Activated CD4-positive, alpha-beta memory T cell treated with anti-CD3 and anti-CD28 coated beads for 36 hours (primary cell): Measurements from ENCODE around the gene RALGAPB. TPM values are rescaled to one million over a fixed set of nuclear protein-coding genes. Genes with fewer than 3 reads are reported as not detected.
"Not testable (repeated sequence)": the region's sequence is repeated elsewhere in the genome, so short reads cannot be mapped to it uniquely, and the experiment has no call there.

Experiments
- CTCF ChIA-PET: fragments of 350-600 bp; sonication (Branson Sonifier 250); formaldehyde crosslinking; loops from one replicate; lab custom pipeline; 2021; ENCODE audit warnings: antibody characterized with exemption, inconsistent platforms; lab: Charles Lee
- POLR2A ChIA-PET: fragments of 350-600 bp; sonication (Branson Sonifier 250); formaldehyde crosslinking; loops from one replicate; lab custom pipeline; 2021; ENCODE audit warnings: antibody characterized with exemption; lab: Charles Lee
- DNase-seq: peaks from one replicate; pipeline ENCODE4 v3.0.0-alpha.2; 2020
- H3K27ac Mint-ChIP-seq: one replicate; pipeline ENCODE4 v1.8.0; 2021; ENCODE audit warnings: mixed read lengths
- H3K27me3 Mint-ChIP-seq: one replicate; pipeline ENCODE4 v1.8.0; 2021; ENCODE audit warnings: mixed read lengths
- H3K36me3 Mint-ChIP-seq: one replicate; pipeline ENCODE4 v1.8.0; 2021; ENCODE audit warnings: mixed read lengths
- H3K4me1 Mint-ChIP-seq: one replicate; pipeline ENCODE4 v1.8.0; 2021; ENCODE audit warnings: low read depth, mixed read lengths
- H3K4me3 Mint-ChIP-seq: one replicate; pipeline ENCODE4 v1.8.0; 2021; ENCODE audit warnings: mild to moderate bottlenecking, mixed read lengths
- H3K9me3 Mint-ChIP-seq: one replicate; pipeline ENCODE4 v1.8.0; 2021; ENCODE audit warnings: mixed read lengths
- intact Hi-C: fragments of 100-400 bp; cut with micrococcal nuclease; formaldehyde crosslinking; loops from one replicate; pipeline ENCODE4 v1.15.1; 2023
- total RNA-seq, 2 experiments: library from RNA; stranded (reverse); gene quantifications; one replicate each; pipeline ENCODE4 v1.2.3, GENCODE V29; 2021

RALGAPB gene
- total RNA-seq, 2 experiments from 2014 or later = 25.7 to 25.8 TPM

DNA sequence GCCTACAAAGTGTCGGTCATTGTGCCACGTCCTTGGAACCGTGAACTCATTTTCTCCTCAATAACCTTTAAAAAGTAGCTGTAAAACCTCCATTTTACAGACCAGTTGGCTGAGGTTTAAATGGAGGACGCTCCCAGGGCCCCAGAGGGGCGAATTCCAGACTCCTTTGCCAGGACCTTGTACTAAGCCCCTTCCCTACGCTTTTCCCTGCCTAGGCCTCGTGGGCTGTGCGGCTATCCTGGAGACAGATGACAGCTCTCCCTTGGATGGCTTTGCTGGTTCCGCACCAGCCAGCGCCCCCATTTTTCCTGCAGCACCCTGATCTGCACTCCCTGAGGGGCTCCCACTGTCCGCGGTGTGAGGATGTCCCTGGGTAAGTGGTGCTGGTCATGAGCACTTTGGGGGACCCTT lies 25.4 kb upstream of the RALGAPB start:
- H3K36me3 Mint-ChIP-seq = peaks cover 22% of the 10 kb centered on the region
- H3K4me3 Mint-ChIP-seq = peak overlapping the region; percentile 76
- no peak for DNase-seq
- no peaks in the 10 kb centered on the region for H3K27me3 Mint-ChIP-seq
- peak overlapping the region; percentile 52 for H3K27ac Mint-ChIP-seq
- intact Hi-C loops = no loop called here
- H3K4me1 Mint-ChIP-seq = peaks cover 30% of the 10 kb centered on the region
- H3K9me3 Mint-ChIP-seq = no peaks in the 10 kb centered on the region
- CTCF ChIA-PET = interaction anchor here (0.8 to 4.4 kb wide), 5 partner anchors 9 to 30 kb away, joined by 4 to 141 read pairs (median 6); partner anchors contain the start of genes RALGAPB and SNHG17
- POLR2A ChIA-PET = interaction anchor here (1.2 to 6.4 kb wide), 3 partner anchors 9 to 25 kb away, joined by 3 to 100 read pairs (median 4); partner anchors contain the start of genes RALGAPB and SNHG17

DNA sequence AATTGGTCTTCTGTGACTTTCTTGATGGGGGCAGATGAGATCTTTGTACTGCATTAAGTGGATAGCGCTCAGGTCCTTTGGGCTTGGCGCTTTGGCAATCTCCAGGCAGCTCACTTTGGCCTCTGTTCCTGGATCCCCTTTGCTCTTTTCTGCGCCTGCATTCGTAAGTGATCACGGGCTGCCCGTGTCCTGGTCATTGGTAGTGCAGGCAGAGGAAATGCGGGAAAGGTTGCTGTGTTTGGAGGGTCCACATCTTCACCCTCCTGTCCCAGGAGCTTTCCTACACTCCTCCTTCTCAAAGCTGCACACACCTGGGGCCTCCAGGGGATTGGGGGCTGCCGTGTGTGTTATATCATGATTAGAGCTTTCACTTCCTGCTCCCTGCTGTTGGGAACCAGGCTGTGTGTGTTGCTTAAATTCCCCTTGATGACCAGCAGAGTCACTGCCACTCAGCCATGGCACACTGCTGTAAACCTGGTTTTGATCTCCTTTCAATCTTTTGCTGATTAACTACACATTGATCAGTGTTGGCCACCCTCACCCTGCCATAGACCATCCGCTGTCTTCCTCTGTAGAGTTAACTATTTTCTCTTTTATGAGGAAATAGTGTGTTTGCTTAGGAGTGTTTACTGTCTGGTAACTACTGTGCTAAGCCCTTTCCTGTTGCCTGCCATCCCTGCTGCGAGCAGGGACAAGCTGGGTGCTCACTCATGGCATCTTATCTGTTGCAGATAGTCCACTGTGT lies 24.5 kb upstream of the RALGAPB start:
- Mint-ChIP-seq H3K27me3 (no peaks in the 10 kb centered on the region), H3K4me1 (peaks cover 30% of the 10 kb centered on the region), H3K9me3 (no peaks in the 10 kb centered on the region), H3K36me3 (peaks cover 22% of the 10 kb centered on the region), H3K4me3 (peak overlapping the region; percentile 76), H3K27ac (peak overlapping the region; percentile 52)
- intact Hi-C loops = no loop called here
- POLR2A ChIA-PET = interaction anchor here (0.5 to 6.4 kb wide), 3 partner anchors 14 to 24 kb away, joined by 3 to 100 read pairs (median 4); partner anchors contain the start of genes RALGAPB and SNHG17
- CTCF ChIA-PET = interaction anchor here (0.8 to 4.4 kb wide), 4 partner anchors 10 to 23 kb away, joined by 4 to 141 read pairs (median 37); partner anchors contain the start of genes RALGAPB and SNHG17
- no peak for DNase-seq

DNA sequence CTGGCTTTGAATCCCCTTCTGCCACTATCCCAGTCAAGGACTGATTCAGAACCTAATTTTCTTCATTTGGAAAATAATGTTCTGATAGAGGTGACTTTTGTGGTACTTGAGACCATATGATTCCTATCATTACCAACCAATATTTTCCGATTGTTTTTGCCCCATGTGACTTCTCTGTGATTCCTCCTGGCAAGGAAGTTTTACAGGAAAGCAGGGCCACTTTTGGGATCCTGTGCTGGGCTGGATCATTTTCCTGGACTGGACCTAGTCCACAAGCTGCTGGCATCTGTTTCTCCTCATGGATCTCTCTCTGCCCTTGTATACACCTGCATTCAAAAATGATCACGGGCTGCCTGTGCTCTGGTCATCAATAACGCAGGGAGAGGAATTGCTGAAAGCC lies 23.6 kb upstream of the RALGAPB start:
- Mint-ChIP-seq H3K9me3 (no peaks in the 10 kb centered on the region), H3K4me1 (peaks cover 30% of the 10 kb centered on the region), H3K27me3 (no peaks in the 10 kb centered on the region), H3K36me3 (peaks cover 22% of the 10 kb centered on the region), H3K4me3 (no peak overlapping the region), H3K27ac (no peak overlapping the region)
- ChIA-PET CTCF (interaction anchor here (4.0 to 4.4 kb wide), 2 partner anchors 16 to 23 kb away, joined by 68 to 141 read pairs; partner anchors contain the start of genes RALGAPB and SNHG17), POLR2A (interaction anchor here (6.4 kb wide), 1 partner anchor 15 kb away, joined by 100 read pairs; the partner anchor contains the start of gene SNHG17)
- no peak for DNase-seq
- intact Hi-C loops = no loop called here

DNA sequence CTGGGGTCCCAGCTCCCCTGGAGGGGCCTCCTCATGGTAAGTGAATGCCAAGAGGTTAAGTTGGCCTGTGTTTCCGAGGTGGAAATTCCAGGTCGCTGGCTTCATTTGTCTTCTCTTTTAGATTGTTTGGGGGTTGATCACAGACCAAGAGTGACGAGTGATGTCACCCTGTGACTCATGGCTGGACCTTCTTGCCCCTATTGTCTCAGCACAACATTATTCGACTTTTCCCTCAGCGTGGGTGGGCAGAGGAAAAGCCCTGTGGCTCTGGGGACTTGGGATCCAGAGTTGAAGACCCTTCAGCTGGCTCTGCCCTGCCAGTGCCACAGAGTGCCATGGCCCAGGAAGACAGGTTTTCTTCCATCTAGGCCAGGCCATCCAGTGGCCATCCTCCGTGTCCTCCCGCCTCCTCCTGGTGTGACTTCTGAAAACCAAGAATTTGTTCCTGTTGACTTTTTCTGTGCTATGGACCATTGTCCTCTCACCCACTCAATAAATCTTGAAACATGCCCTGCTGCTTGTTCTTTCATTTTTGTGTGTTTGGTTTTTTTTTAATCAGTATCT lies 22.1 kb upstream of the RALGAPB start:
- no peaks in the 10 kb centered on the region for H3K27me3 Mint-ChIP-seq
- CTCF ChIA-PET = interaction anchor here (2.4 kb wide), 1 partner anchor 16 kb away, joined by 8 read pairs; the partner anchor contains the start of gene SNHG17
- POLR2A ChIA-PET = interaction anchor here (6.4 kb wide), 1 partner anchor 17 kb away, joined by 100 read pairs; the partner anchor contains the start of gene SNHG17
- H3K4me3 Mint-ChIP-seq = no peak overlapping the region
- peaks cover 28% of the 10 kb centered on the region for H3K4me1 Mint-ChIP-seq
- H3K36me3 Mint-ChIP-seq = peaks cover 22% of the 10 kb centered on the region
- H3K9me3 Mint-ChIP-seq = no peaks in the 10 kb centered on the region
- no peak overlapping the region for H3K27ac Mint-ChIP-seq
- DNase-seq = no peak
- intact Hi-C loops = no loop called here

DNA sequence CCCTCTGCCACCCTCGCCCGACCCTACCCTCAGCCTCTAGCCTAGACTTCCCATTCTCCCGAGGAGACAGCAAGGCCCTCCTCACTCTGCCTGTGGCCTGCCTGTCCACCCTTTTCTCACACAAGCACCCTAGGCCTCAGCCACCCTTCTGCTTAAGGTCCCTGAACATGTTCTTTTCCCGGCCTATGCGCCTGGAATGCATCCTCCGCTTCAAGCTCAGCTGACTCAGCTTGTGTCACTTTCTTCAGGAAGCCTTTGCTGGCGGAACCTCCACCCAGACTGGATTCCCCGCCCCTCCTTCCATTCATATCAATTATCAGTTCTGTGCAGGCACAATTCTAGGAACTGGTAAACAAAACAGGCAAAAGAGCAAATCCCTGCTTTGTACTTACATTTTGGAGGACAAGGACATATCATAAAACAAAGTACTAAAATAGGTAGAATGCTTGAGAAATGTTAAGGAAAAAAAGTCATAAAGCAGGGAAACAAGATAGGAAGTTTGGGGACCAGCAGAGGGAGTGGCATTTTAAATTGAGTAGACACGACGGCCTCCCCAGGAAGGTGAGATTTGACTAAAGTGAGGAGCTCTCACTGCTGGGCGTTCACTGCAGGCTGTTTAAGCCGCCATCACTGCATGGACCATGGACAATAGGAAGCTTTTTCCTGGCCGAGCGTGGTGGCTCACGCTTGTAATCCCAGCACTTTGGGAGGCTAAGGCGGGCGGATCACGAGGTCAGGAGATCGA lies 19.6 kb upstream of the RALGAPB start:
- ChIA-PET CTCF (interaction anchor here (2.4 kb wide), 1 partner anchor 18 kb away, joined by 8 read pairs; the partner anchor contains the start of gene SNHG17), POLR2A (no interaction called here)
- peaks cover 20% of the 10 kb centered on the region for H3K36me3 Mint-ChIP-seq
- H3K27me3 Mint-ChIP-seq = no peaks in the 10 kb centered on the region
- no peak overlapping the region for H3K4me3 Mint-ChIP-seq
- no peak for DNase-seq
- H3K27ac Mint-ChIP-seq = no peak overlapping the region
- peaks cover 12% of the 10 kb centered on the region for H3K4me1 Mint-ChIP-seq
- H3K9me3 Mint-ChIP-seq = no peaks in the 10 kb centered on the region
- intact Hi-C loops = no loop called here

DNA sequence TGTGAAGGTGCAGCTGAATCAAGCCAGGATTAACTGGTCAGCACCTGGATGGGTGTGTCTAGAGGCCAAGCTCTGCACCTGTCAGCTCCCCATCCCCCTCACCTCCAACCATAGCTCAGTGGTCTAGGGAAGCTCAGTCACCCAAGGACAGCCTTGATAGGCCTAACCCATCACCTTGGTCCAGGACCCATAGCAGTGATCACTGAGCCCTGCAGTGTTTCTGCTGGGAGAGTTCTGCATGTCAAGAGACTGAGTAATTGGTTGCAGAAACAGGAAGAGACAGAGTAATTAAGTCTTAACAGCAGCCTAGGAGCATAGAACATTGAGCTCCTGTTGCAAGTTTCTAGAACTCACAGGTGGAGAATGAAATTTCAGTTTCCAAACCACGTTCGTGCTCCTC lies 18.7 kb upstream of the RALGAPB start:
- Mint-ChIP-seq H3K4me1 (peaks cover 6% of the 10 kb centered on the region), H3K4me3 (no peak overlapping the region), H3K27ac (no peak overlapping the region), H3K27me3 (no peaks in the 10 kb centered on the region), H3K9me3 (no peaks in the 10 kb centered on the region), H3K36me3 (peaks cover 20% of the 10 kb centered on the region)
- ChIA-PET POLR2A (no interaction called here), CTCF (no interaction called here)
- DNase-seq = no peak
- intact Hi-C loops = no loop called here

DNA sequence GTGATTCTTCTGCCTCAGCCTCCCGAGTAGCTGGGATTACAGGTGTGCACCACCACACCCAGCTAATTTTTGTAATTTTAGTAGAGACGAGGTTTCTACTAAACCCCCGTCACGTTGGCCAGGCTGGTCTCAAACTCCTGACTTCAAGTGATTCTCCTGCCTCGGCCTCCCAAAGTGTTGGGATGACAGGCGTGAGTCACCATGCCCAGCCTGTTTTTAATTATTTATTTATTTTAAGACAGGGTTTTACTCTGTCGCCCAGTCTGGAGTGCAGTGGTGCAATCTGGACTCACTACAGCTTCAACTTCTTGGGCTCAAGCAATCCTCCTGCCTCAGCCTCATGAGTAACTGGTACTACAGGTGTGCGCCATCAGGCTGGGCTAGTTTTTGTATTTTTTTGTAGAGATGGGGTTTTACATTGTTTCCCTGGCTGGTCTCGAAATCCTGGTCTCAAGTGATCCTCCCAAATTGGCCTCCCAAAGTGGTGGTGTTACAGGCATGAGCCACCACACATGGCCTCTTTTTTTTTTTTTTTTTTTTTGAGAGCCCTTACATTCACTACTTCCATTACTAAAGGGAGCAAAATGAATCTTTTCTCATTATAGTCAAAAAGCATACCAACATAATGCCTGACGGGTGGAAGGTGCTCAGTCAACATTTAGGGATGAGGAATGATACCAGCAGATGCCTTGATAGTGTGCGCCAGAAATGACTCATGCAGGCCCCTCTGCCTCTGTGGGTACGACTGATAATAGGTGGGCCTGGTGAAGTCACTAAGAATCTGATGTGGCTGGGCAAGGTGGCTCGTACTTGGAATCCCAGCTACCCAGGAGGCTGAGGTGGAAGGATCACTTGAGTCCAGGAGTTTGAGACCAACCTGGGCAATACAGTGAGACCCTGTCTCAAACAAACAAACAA lies 17.8 kb upstream of the RALGAPB start:
- no peak overlapping the region for H3K4me3 Mint-ChIP-seq
- no peak overlapping the region for H3K27ac Mint-ChIP-seq
- intact Hi-C loops = no loop called here
- DNase-seq = no peak
- peaks cover 6% of the 10 kb centered on the region for H3K4me1 Mint-ChIP-seq
- ChIA-PET POLR2A (no interaction called here), CTCF (interaction anchor here (1.0 kb wide), 1 partner anchor 9 kb away, joined by 4 read pairs; no protein-coding TSS in a partner anchor)
- no peaks in the 10 kb centered on the region for H3K9me3 Mint-ChIP-seq
- no peaks in the 10 kb centered on the region for H3K27me3 Mint-ChIP-seq
- H3K36me3 Mint-ChIP-seq = peaks cover 14% of the 10 kb centered on the region

DNA sequence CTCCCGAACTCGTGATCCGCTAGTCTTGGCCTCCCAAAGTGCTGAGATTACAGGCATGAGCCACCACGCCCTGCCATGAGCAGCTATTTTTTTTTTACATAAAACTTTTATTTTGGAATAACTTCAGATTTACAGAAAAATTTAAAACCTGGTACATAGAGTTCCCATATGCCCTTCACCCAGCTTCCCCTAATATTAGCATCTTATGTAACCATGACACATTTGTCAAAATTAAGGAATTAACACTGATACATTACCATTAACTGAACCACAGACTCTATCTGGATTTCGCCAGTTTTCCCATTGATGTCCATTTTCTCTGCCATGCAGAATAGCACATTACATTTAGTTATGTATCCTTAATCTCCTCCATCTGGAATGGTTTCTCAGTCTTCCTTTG lies 14.3 kb upstream of the RALGAPB start:
- POLR2A ChIA-PET = no interaction called here
- Mint-ChIP-seq H3K27me3 (no peaks in the 10 kb centered on the region), H3K9me3 (no peaks in the 10 kb centered on the region), H3K4me1 (no peaks in the 10 kb centered on the region), H3K4me3 (no peak overlapping the region), H3K36me3 (no peaks in the 10 kb centered on the region), H3K27ac (no peak overlapping the region)
- CTCF ChIA-PET = interaction anchor here (1.6 kb wide), 1 partner anchor 23 kb away, joined by 5 read pairs; the partner anchor contains the start of gene SNHG17
- intact Hi-C loops = no loop called here
- DNase-seq = no peak

DNA sequence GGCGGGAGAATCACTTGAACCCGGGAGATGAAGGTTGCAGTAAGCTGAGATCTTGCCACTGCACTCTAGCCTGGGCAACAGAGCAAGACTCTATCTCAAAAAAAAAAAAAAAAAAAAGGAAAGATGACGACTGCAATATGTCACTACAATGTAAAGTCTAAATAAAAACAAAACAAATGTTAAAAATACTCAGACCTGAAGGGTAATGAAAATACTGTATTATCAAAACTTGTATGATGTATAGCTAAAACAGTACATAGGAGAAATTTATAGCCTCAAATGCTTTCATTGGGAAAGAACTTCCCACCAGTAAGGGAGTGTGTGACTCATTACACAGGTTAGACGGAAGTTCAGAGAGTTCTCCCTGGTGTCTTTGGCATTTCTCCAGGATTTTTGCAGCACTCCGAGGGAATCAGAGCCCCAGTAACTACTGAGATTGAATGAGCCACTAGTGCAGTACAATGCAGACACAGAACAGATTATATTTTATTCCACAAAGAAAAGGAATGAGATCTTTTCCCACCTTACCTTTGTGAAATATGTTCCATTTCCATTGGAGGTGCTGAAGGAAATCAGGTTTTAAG lies 12.5 kb upstream of the RALGAPB start:
- intact Hi-C loops = no loop called here
- CTCF ChIA-PET = no interaction called here
- POLR2A ChIA-PET = no interaction called here
- Mint-ChIP-seq H3K4me3 (no peak overlapping the region), H3K36me3 (no peaks in the 10 kb centered on the region), H3K27me3 (no peaks in the 10 kb centered on the region), H3K27ac (no peak overlapping the region), H3K4me1 (no peaks in the 10 kb centered on the region), H3K9me3 (no peaks in the 10 kb centered on the region)
- DNase-seq = no peak

DNA sequence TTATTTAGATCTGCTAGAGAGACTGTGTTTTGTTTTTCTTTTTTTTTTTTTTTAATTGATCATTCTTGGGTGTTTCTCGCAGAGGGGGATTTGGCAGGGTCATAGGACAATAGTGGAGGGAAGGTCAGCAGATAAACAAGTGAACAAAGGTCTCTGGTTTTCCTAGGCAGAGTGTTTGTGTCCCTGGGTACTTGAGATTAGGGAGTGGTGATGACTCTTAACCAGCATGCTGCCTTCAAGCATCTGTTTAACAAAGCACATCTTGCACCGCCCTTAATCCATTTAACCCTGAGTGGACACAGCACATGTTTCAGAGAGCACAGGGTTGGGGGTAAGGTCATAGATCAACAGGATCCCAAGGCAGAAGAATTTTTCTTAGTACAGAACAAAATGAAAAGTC lies 12.0 kb upstream of the RALGAPB start:
- DNase-seq, H3K27me3 Mint-ChIP-seq, H3K4me1 Mint-ChIP-seq, CTCF ChIA-PET, H3K9me3 Mint-ChIP-seq, H3K4me3 Mint-ChIP-seq, H3K27ac Mint-ChIP-seq, POLR2A ChIA-PET, H3K36me3 Mint-ChIP-seq, intact Hi-C loops: not testable (repeated sequence)

DNA sequence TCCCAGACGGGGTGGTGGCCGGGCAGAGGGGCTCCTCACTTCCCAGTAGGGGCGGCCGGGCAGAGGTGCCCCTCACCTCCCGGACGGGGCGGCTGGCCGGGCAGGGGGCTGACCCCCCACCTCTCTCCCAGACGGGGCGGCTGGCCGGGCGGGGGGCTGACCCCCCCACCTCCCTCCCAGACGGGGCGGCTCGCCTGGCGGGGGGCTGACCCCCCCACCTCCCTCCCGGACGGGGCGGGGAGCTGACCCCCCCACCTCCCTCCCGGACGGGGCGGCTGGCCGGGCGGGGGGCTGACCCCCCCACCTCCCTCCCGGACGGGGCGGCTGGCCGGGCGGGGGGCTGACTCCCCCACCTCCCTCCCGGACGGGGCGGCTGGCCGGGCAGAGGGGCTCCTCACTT lies 11.5 kb upstream of the RALGAPB start:
- DNase-seq, H3K27ac Mint-ChIP-seq, CTCF ChIA-PET, H3K27me3 Mint-ChIP-seq, H3K36me3 Mint-ChIP-seq, H3K4me3 Mint-ChIP-seq, POLR2A ChIA-PET, H3K9me3 Mint-ChIP-seq, intact Hi-C loops, H3K4me1 Mint-ChIP-seq: not testable (repeated sequence)
